ENCODE data around the gene PDXP.
"Not testable (repeated sequence)": the region's sequence is repeated elsewhere in the genome, so short reads cannot be mapped to it uniquely, and the experiment has no call there.

Gene PDXP

GRCh38 chr22:37650463-37651136, 7.9 kb upstream of the PDXP start:
- DNase-seq, result no peak

DNA sequence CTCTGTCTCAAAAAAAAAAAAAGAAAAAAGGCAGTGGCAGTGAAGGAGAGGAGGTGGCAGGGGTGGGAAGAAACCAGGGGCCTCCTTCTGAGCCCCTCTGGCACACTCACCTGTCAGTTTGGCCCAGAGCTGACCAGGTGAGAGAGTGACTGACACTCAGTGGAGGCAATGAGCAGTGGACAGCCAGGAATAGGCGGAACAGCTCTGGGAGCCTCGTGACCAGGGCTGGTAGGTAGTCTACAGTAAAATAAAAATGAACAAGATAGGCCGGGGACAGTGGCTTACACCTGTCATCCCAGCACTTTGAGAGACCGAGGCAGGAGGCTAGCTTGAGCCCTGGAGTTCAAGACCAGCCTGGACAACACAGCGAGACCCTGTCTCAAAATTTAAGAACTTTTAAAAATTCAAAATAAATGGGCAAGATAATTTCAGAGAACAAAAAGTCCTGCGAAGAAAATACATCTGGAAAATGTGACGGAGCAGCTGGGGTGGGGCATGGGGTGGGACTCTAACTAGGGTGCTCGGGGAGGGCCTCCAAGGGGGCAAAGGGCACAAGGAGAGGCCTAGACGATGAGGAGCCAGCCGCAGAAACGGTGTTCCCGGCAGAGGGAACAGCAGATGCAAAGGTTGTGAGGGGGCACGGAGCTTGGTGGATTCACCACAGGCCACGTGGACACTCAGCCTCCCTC, 3.8 kb upstream of the PDXP start:
- no peak for DNase-seq

GRCh38 chr22:37655252-37655563, 3.3 kb upstream of the PDXP start:
- DNase-seq, result no peak

DNA sequence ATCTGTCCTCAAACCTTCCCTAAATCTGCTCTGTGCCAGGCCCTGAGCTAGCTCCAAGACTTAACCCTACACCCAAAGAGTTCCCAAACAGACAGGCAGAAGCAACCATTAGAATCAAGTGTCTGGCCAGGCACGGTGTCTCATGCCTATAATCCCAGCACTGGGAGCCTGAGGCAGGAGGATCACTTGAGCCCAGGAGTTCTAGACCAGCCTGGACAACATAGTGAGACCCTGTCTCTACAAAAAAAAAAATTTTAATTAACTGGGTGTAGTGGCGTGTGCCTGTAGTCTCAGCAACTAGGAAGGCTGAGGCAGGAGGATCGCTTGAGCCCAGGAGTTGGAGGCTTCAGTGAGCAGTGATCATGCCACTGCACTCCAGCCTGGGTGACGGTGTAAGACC, 1.9 kb upstream of the PDXP start:
- DNase-seq, result not testable (repeated sequence)

GRCh38 chr22:37657590-37658132, 862 bp upstream of the PDXP start:
- no peak for DNase-seq

GRCh38 chr22:37659066-37659896, 758 bp downstream of the PDXP start:
- DNase-seq, result peak; percentile 32

DNA sequence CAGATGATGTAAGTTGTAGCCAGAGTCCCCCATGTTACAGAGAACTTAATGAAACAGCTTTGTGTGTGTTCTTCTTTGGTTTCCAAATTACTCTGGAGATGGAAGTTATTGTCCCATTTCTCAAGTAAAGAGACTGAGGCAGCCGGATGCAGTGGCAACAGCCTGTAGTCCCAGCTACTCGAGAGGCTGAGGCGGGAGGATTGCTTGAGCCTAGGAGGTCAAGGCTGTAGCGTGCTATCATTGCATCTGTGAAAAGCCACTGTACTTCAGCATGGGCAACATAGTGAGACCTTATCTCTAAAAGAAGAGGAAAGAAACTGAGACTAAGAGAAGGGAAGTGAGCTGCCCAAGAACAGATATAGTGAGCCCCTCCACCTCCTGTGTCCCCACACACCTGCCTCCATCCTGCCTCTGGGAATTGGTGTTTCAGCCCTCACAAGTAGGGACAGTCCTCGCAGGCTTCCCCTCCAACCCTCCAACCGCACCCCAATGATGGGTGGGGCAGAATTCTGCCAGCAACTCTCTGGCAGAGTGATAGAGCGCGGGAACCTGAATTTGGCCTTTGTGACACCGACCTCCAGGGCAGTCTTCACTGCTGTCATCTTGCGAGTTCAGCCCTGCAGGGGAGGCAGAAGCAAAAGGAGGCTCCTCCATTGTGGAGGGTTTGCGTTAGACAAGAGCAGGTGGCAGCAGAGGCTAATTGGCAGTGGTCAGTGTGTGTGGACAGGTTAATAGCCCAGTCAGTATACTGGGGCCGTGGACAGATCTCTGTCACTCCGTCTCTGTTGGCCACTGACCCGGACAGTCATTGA, 1.6 kb downstream of the PDXP start:
- DNase-seq, result no peak

GRCh38 chr22:37660709-37661045, 2.2 kb downstream of the PDXP start:
- DNase-seq, result no peak

GRCh38 chr22:37661160-37661924, 2.8 kb downstream of the PDXP start:
- peak; percentile 86 for DNase-seq

GRCh38 chr22:37662039-37662438, 3.5 kb downstream of the PDXP start:
- no peak for DNase-seq

GRCh38 chr22:37663521-37664140, 5.1 kb downstream of the PDXP start:
- no peak for DNase-seq

DNA sequence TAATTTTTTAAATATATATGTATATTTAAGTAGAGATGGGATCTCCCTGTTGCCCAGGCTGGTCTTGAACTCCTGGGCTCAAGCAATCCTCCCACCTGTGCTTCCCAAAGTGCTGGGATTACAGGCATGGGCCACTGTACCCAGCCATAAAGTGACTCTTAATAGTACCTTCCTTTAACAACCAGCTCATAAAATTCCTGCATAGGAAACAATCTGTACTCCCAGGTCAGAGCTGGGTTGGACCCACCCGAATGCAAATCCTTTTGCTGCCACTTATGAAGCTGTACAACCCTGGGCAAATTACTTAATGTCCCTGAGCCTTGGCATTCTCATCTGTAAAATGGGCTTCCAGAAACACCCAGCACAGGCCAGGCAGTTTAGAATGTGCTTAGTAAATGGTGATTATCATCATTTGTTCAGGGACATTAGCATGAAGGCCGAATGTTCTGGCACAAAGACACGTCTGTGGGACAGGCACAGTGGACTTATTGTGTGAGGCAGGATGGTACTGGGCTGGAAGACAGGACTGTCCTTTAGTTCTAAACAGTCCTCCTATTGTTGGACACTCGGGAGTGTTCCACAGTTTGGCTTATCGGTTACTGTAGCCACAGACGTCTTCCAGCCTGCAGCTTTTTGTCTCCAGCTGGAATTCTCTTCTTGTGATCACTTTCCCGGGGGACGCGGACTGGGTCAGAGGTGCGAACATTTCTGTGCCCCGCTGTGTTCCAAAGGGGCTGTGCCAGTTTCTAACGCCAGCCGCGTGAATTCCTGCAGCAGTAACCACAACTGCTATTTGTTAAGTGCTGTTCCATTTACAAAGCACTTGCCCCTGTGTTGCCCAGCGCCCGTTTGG, 6.0 kb downstream of the PDXP start:
- DNase-seq, result no peak

DNA sequence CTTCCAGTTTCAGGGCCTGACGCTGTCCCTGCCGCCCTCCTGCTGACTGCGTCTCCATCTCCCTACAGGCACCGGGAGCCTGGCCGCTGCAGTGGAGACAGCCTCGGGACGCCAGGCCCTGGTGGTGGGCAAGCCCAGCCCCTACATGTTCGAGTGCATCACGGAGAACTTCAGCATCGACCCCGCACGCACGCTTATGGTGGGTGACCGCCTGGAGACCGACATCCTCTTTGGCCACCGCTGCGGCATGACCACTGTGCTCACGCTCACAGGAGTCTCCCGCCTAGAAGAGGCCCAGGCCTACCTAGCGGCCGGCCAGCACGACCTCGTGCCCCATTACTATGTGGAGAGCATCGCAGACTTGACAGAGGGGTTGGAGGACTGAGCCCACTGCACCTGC, 7.0 kb downstream of the PDXP start:
- DNase-seq, result no peak

- no peak for DNase-seq
Observed at GRCh38 chr22:37669586-37669985, 11.1 kb downstream of the PDXP start.

- no peak for DNase-seq
Observed at GRCh38 chr22:37672206-37672919, 13.8 kb downstream of the PDXP start.

GRCh38 chr22:37672920-37673455, 14.5 kb downstream of the PDXP start:
- no peak for DNase-seq

- no peak for DNase-seq
Observed at GRCh38 chr22:37674248-37674647, 15.7 kb downstream of the PDXP start.

- no peak for DNase-seq
Observed at GRCh38 chr22:37674951-37675929, 16.7 kb downstream of the PDXP start, which contains the start of gene LGALS1. Gene LGALS1, plus strand, starts transcription at chr22:37675636. Its CDS starts 67 bp downstream, at chr22:37675703.
